GM06990 (cell line): ENCODE data around the gene RALA.
"Not testable (repeated sequence)": the region's sequence is repeated elsewhere in the genome, so short reads cannot be mapped to it uniquely, and the experiment has no call there.

ENCODE experiments used
- DNase-seq: peaks from one replicate; pipeline ENCODE4 v3.0.0-alpha.2; 2011; ENCODE audit not compliant: insufficient read length; ENCODE audit errors: extremely low read depth
- H3K27me3 ChIP-seq: replicated peaks from 2 replicates; pipeline ENCODE4 v1.6.0; 2011; ENCODE audit warnings: low read length; ENCODE audit not compliant: control insufficient read depth, insufficient read depth
- H3K36me3 ChIP-seq: 2 replicates; pipeline ENCODE4 v1.5.1; 2011; ENCODE audit warnings: low read length; ENCODE audit not compliant: control insufficient read depth, insufficient read depth
- H3K4me3 ChIP-seq: replicated peaks from 2 replicates; pipeline ENCODE4 v1.5.1; 2011; ENCODE audit warnings: low read depth, mild to moderate bottlenecking, control low read depth, low read length
- TF ChIP-seq, protein P1 (sequence below): IDR thresholded peaks from 2 replicates; pipeline ENCODE4 v1.5.1; 2011; ENCODE audit warnings: low read length, control low read depth, mild to moderate bottlenecking, inconsistent platforms; ENCODE audit not compliant: insufficient read depth, poor library complexity, severe bottlenecking

RALA gene

DNA sequence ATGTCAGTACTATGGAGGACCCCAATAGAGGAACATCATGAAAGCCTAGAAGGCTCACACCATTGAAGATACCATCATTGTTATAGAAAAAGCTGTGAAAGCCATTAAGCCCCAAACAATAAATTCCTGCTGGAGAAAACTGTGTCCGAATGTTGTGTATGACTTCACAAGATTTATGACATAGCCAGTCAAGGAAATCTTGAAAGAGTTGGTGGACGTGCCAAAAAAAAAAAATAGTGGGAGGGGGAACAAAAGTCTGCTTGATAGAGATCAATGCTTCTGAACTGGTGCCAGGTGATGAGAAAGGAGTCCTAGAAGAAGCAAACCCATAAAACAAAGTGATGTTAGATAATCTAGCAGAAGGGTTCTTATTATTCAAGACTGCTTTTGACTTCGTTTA, 41.2 kb downstream of the RALA start:
- TF ChIP-seq, protein P1, sequence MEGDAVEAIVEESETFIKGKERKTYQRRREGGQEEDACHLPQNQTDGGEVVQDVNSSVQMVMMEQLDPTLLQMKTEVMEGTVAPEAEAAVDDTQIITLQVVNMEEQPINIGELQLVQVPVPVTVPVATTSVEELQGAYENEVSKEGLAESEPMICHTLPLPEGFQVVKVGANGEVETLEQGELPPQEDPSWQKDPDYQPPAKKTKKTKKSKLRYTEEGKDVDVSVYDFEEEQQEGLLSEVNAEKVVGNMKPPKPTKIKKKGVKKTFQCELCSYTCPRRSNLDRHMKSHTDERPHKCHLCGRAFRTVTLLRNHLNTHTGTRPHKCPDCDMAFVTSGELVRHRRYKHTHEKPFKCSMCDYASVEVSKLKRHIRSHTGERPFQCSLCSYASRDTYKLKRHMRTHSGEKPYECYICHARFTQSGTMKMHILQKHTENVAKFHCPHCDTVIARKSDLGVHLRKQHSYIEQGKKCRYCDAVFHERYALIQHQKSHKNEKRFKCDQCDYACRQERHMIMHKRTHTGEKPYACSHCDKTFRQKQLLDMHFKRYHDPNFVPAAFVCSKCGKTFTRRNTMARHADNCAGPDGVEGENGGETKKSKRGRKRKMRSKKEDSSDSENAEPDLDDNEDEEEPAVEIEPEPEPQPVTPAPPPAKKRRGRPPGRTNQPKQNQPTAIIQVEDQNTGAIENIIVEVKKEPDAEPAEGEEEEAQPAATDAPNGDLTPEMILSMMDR, result no peak
- Histone ChIP-seq H3K27me3 (no peaks in the 10 kb centered on the region), H3K36me3 (no peaks in the 10 kb centered on the region), H3K4me3 (no peak overlapping the region)
- no peak for DNase-seq

DNA sequence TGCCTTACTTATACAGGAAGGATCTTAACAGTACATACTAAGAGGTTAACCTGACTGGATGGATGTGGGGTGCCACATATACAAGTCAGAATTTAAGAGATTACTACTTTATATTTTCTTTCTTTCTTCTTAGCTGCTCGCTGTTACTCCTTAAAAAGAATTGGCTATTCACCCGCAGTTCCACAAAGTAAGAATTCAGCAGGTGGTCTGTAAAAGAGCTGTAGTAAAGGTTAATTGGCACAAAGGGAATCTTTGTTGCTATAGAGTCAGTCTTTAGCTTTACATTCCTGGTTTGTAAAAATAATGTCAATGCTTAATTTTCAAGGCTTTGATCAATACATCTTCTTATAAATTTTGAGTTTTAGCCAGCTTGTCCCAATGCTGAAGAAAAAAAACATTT, 43.2 kb downstream of the RALA start:
- Histone ChIP-seq H3K27me3 (no peaks in the 10 kb centered on the region), H3K36me3 (no peaks in the 10 kb centered on the region), H3K4me3 (no peak overlapping the region)
- DNase-seq, result no peak
- TF ChIP-seq, protein P1, result no peak

DNA sequence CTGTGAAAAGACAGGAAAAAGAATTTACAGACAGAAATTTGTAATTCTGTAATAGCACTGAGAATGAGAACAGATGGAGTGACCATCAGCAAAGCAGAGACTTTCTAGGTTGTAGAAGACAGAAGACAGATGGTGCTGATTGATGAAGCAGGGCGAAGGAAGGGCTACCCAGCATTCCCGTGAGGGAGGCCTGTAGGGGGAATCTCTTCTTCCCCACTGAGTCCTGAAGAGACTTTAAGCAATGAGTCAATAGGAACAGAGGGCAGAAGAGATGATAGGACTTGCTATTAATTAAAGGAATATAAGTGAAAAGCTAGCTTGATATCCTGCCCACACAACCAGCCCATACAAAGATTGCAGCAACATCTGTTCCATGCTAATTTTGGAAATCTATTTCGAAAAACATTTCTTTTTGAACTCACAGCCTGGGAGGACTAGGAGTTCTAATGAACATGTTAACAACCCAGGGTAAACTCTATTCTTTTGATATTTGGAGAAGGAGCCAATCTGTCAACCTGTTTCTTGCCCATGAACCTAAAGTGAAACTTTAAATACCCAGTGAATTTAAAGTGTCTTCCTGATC, 44.1 kb downstream of the RALA start:
- TF ChIP-seq, protein P1, result no peak
- Histone ChIP-seq H3K27me3 (no peaks in the 10 kb centered on the region), H3K4me3 (no peak overlapping the region), H3K36me3 (no peaks in the 10 kb centered on the region)
- DNase-seq, result no peak

DNA sequence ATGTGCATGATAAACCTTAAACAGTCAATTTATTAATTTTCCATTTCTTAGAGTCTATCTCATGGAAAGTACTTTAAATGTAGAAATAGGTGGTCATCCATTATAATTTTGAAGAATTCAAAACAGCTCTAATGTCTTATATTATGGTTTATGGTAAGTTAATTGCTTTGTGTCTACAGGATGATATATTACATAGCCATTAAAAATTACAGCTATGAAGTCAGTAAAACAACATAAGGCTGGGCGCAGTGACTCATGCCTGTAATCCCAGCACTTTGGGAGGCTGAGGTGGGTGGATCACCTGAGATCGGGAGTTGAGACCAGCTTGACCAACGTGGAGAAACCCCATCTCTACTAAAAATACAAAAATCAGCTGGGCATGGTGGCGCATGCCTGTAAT, 44.9 kb downstream of the RALA start:
- not testable (repeated sequence) for H3K27me3 ChIP-seq, H3K36me3 ChIP-seq, H3K4me3 ChIP-seq, DNase-seq

DNA sequence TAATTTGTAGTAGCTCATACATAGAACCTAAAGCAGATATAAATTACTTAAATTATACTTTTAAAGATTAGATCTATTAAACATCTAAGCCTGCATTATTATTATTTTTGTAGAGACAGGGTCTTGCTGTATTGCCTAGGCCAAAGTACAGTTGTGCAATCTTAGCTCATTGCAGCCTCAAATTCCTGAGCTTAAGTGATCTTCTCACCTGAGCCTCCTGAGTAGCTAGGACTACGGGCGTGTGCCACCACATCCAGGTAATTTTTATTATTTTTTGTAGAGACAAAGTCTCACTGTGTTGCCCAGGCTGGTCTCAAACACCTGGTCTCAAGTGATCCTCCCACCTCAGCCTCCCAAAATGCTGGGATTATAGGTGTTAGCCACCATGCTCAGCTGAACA, 46.7 kb downstream of the RALA start:
- TF ChIP-seq, protein P1, result no peak
- DNase-seq, result no peak
- no peak overlapping the region for H3K4me3 ChIP-seq
- no peaks in the 10 kb centered on the region for H3K27me3 ChIP-seq
- H3K36me3 ChIP-seq, result no peaks in the 10 kb centered on the region

DNA sequence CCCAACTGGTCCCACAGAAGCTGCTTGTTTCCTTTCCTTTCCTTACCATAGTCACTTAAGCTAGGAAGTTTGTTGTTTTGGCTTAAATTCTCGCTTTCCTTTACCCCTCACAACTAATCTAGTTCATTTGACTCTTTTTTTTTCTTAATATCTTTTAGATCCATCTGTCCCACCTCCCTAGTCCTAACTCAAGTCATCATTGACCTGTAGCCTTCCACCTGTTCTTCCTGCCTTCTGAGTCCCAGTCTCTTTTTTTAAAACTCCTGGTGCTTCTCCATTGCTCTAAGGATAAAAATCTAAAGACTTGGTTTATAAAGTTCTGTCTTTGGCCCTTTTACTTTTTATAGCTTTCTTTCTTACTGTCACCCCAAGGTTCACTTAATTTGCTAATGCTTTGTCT, 47.6 kb downstream of the RALA start:
- DNase-seq, result no peak
- H3K4me3 ChIP-seq, result no peak overlapping the region
- H3K36me3 ChIP-seq, result no peaks in the 10 kb centered on the region
- H3K27me3 ChIP-seq, result no peaks in the 10 kb centered on the region
- TF ChIP-seq, protein P1, result no peak
